Measurements from ENCODE around the gene RFFL. TPM values are rescaled to one million over a fixed set of nuclear protein-coding genes. Genes with fewer than 3 reads are reported as not detected.

The RFFL gene
- total RNA-seq, 4 donors from 2014 or later: 31.7 to 64.0 (median 56.2) TPM

GRCh38 chr17:35056013-35056412 is 7.5 kb downstream of the RFFL start:
- no peaks in the 10 kb centered on the region for H3K9me3 ChIP-seq
- no peak for DNase-seq
- H3K27me3 ChIP-seq: no peaks in the 10 kb centered on the region
- H3K27ac ChIP-seq: no peak overlapping the region
- H3K36me3 ChIP-seq: peaks cover 0 to 20% (median 0%) of the 10 kb centered on the region in 3 donors
- intact Hi-C loops (cut with DNase I): no loop called here
- TF ChIP-seq CTCF (IDR thresholded peaks at IDR 0.05): no peak
- TF ChIP-seq POLR2A (IDR thresholded peaks at IDR 0.05): no peak
- 95% methylated on average over 3 of the region's 3 CpGs for WGBS, 2 donors
- peaks cover 0 to 47% (median 13%) of the 10 kb centered on the region in 3 donors for H3K4me1 ChIP-seq
- no peak overlapping the region for H3K4me3 ChIP-seq

DNA sequence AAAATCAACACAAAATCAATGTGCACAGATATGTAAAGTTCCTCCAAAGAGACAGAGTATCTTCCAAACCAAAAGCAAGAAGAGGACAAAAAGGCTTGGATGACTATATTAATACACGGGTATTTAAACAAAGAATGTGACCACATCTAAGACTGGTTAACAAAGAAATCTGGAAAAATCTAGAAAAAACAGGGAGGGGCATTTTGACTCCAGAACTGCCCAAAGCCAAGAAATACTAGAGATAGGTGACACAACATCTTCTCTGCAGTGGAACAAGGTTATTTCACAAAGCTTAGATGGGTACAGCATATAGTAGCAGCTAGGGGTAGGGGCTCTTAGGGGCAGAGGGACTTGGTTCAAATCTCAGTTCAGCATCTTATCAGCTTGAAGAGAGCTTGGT is 10.3 kb downstream of the RFFL start:
- 46 to 71% methylated on average over 1 of the region's 1 CpG for WGBS, 2 donors
- Histone ChIP-seq H3K4me3 (no peak overlapping the region), H3K27ac (no peak overlapping the region), H3K9me3 (no peaks in the 10 kb centered on the region), H3K4me1 (peaks cover 0 to 67% (median 13%) of the 10 kb centered on the region in 3 donors), H3K36me3 (peaks cover 0 to 7% (median 0%) of the 10 kb centered on the region in 3 donors), H3K27me3 (no peaks in the 10 kb centered on the region)
- DNase-seq: no peak
- intact Hi-C loops (cut with DNase I): no loop called here
- TF ChIP-seq CTCF (IDR thresholded peaks at IDR 0.05): no peak
- TF ChIP-seq POLR2A (IDR thresholded peaks at IDR 0.05): no peak

DNA sequence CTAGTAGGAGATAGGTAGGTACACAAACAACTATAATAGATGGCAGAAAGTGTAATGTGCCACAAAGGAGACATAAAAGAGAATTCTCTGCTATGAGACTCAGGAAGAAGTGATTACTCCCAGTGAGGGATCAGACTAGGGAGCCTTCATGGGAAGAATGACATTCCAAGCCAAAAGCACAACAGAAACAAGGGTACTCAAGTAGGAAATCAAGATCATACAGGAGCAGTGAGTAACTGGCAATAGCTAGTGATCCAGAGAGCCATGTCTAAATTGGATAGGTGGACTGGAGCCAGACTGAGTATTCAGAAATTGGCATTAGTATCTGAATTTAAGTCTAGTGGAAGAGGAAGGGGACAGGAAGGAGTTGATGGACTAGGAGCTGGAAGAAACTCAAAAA is 10.7 kb downstream of the RFFL start:
- TF ChIP-seq CTCF (IDR thresholded peaks at IDR 0.05): no peak
- TF ChIP-seq POLR2A (IDR thresholded peaks at IDR 0.05): no peak
- peak overlapping the region in 1 of 4 donors; percentile 63 for H3K27ac ChIP-seq
- no peak overlapping the region for H3K4me3 ChIP-seq
- H3K9me3 ChIP-seq: no peaks in the 10 kb centered on the region
- H3K27me3 ChIP-seq: no peaks in the 10 kb centered on the region
- DNase-seq: no peak
- intact Hi-C loops (cut with DNase I): no loop called here
- H3K36me3 ChIP-seq: peaks cover 0 to 7% (median 0%) of the 10 kb centered on the region in 3 donors
- H3K4me1 ChIP-seq: peaks cover 0 to 67% (median 10%) of the 10 kb centered on the region in 3 donors

- no peak overlapping the region for H3K4me3 ChIP-seq
- no peak for TF ChIP-seq POLR2A (IDR thresholded peaks at IDR 0.05)
- TF ChIP-seq CTCF (IDR thresholded peaks at IDR 0.05): no peak
- peak overlapping the region in 3 of 4 donors; percentile 43 to 68 (median 63) for H3K27ac ChIP-seq
- no peak for DNase-seq
- no peaks in the 10 kb centered on the region for H3K27me3 ChIP-seq
- peaks cover 0 to 7% (median 0%) of the 10 kb centered on the region in 3 donors for H3K36me3 ChIP-seq
- no peaks in the 10 kb centered on the region for H3K9me3 ChIP-seq
- intact Hi-C loops (cut with DNase I): no loop called here
- peaks cover 2 to 67% (median 7%) of the 10 kb centered on the region in 3 donors for H3K4me1 ChIP-seq
These were observed 11.3 kb downstream of the RFFL start for GRCh38 chr17:35052241-35052610.

DNA sequence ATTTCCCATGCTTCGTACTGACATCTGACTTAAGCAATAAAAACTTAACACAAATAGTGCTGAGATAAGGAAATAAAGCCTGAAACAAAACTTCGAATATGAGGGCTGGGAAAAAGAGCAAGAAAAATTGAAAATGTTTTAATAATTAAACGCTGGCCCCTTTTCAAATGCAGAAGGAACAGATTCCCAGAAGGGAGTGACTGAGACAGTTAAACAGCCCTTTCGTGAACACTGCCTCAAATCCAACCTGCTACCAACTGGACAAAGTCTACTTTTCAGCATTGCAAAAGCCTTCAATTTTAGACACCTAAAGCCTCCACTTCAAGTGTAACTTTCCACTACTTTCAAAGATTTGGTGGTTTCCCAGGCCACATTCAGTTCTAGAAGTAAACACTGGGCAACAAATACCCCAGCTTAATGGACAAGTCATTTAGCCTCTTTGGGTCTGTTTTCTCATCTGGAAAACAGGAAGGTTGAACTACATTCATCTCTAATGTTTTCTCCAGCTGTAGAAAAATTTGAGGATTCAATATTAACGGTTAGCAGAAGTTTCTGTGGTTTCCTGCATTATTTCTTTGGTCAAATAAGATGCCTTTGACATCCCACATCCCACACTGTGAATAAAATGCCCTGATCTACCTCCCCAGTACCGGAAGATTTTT is 11.8 kb downstream of the RFFL start:
- H3K36me3 ChIP-seq: peaks cover 0 to 7% (median 0%) of the 10 kb centered on the region in 3 donors
- WGBS, 2 donors: 51% methylated on average over 6 of the region's 6 CpGs
- DNase-seq: no peak
- no peaks in the 10 kb centered on the region for H3K27me3 ChIP-seq
- H3K27ac ChIP-seq: peak overlapping the region; percentile 18 to 68 (median 53)
- peaks cover 7 to 67% (median 8%) of the 10 kb centered on the region in 3 donors for H3K4me1 ChIP-seq
- H3K9me3 ChIP-seq: no peaks in the 10 kb centered on the region
- TF ChIP-seq POLR2A (IDR thresholded peaks at IDR 0.05) (no peak), CTCF (IDR thresholded peaks at IDR 0.05) (no peak)
- peak overlapping the region in 1 of 4 donors; percentile 36 for H3K4me3 ChIP-seq
- intact Hi-C loops (cut with DNase I): no loop called here
